ENCODE data around the gene SLC9A2.

The SLC9A2 gene

DNA sequence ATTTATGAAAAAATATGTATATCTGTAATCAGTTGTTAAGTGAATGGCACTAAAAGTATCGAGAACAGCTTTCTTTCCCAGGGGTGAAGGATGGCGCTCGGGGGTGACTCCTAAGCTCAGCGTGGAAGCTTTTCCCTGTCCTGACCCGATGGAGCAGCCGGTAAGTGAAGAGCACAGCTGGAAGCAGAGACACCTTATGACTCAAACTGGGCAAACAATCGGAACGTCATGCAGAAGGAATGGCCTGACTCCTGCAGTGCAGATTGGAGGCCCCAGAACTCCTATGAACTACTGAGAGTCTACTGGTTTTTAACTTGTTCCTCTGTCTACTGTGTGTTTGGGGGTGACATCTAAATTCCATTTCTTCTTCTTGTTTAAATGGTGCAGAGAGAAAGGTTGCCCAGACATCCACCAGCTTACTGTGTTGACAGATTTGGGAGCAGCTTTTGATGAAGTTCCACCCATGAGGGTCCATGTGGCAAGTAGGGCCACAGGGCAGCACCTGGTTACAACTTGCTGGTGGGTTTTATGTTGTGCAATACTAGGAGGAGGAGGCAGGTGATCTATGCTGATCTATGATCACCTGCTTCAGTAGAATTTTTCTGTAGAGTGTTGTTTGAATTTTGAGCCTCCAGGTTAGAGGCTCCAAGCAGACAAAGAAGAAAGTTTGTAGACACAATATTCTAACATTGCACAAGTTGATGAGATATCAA, 89.7 kb downstream of the SLC9A2 start:
- DNase-seq (ENCODE audit: insufficient read length) (no peak), FAIRE-seq (no peak)
- TF ChIP-seq POLR2AphosphoS5 (IDR thresholded peaks at IDR 0.05; ENCODE audit: low read depth, low read length) = no peak
- no peak for TF ChIP-seq TAF1 (IDR thresholded peaks at IDR 0.05; ENCODE audit: borderline replicate concordance, low read depth, low read length)
- no peak for TF ChIP-seq POLR2A (IDR thresholded peaks at IDR 0.05; ENCODE audit: low read depth, low read length)

GRCh38 chr2:102717308-102718018, 98.1 kb downstream of the SLC9A2 start:
- DNase-seq (ENCODE audit: insufficient read length) (no peak), FAIRE-seq (no peak)
- TF ChIP-seq POLR2A (IDR thresholded peaks at IDR 0.05; ENCODE audit: low read depth, low read length) = no peak
- TF ChIP-seq POLR2AphosphoS5 (IDR thresholded peaks at IDR 0.05; ENCODE audit: low read depth, low read length) = no peak
- TF ChIP-seq TAF1 (IDR thresholded peaks at IDR 0.05; ENCODE audit: borderline replicate concordance, low read depth, low read length) = no peak

GRCh38 chr2:102718387-102719316, 99.3 kb downstream of the SLC9A2 start:
- no peak for TF ChIP-seq POLR2A (IDR thresholded peaks at IDR 0.05; ENCODE audit: low read depth, low read length)
- TF ChIP-seq TAF1 (IDR thresholded peaks at IDR 0.05; ENCODE audit: borderline replicate concordance, low read depth, low read length) = no peak
- TF ChIP-seq POLR2AphosphoS5 (IDR thresholded peaks at IDR 0.05; ENCODE audit: low read depth, low read length) = no peak
- no peak for DNase-seq (ENCODE audit: insufficient read length)
- no peak for FAIRE-seq

- DNase-seq (ENCODE audit: insufficient read length) (no peak), FAIRE-seq (no peak)
- TF ChIP-seq POLR2A (IDR thresholded peaks at IDR 0.05; ENCODE audit: low read depth, low read length) = no peak
- no peak for TF ChIP-seq POLR2AphosphoS5 (IDR thresholded peaks at IDR 0.05; ENCODE audit: low read depth, low read length)
- no peak for TF ChIP-seq TAF1 (IDR thresholded peaks at IDR 0.05; ENCODE audit: borderline replicate concordance, low read depth, low read length)
Measured at GRCh38 chr2:102724016-102724490, 104.7 kb downstream of the SLC9A2 start.

DNA sequence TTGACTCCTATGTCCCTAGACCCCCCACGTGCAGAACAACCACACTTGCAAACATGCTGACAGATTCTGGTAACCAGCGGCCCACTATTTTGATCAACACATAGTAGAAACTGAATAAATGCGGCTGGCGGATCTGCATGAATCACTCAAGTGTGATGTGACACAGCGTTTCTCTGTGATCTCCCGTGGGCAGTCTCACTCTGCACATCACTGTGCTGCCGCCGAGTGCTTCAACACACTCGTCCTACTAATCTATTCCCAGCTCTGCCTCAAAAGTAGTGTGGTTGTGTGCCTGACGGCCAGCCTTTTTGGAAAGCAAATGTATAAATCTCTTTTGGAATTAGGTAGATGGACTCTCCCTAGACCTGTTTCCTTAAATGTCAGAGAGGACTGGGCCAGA, 105.2 kb downstream of the SLC9A2 start:
- no peak for TF ChIP-seq TAF1 (IDR thresholded peaks at IDR 0.05; ENCODE audit: borderline replicate concordance, low read depth, low read length)
- no peak for TF ChIP-seq POLR2A (IDR thresholded peaks at IDR 0.05; ENCODE audit: low read depth, low read length)
- no peak for TF ChIP-seq POLR2AphosphoS5 (IDR thresholded peaks at IDR 0.05; ENCODE audit: low read depth, low read length)
- FAIRE-seq (no peak), DNase-seq (ENCODE audit: insufficient read length) (no peak)

GRCh38 chr2:102726128-102727087, 107.1 kb downstream of the SLC9A2 start:
- DNase-seq (ENCODE audit: insufficient read length) = no peak
- no peak for FAIRE-seq
- no peak for TF ChIP-seq POLR2AphosphoS5 (IDR thresholded peaks at IDR 0.05; ENCODE audit: low read depth, low read length)
- TF ChIP-seq POLR2A (IDR thresholded peaks at IDR 0.05; ENCODE audit: low read depth, low read length) = no peak
- TF ChIP-seq TAF1 (IDR thresholded peaks at IDR 0.05; ENCODE audit: borderline replicate concordance, low read depth, low read length) = no peak

DNA sequence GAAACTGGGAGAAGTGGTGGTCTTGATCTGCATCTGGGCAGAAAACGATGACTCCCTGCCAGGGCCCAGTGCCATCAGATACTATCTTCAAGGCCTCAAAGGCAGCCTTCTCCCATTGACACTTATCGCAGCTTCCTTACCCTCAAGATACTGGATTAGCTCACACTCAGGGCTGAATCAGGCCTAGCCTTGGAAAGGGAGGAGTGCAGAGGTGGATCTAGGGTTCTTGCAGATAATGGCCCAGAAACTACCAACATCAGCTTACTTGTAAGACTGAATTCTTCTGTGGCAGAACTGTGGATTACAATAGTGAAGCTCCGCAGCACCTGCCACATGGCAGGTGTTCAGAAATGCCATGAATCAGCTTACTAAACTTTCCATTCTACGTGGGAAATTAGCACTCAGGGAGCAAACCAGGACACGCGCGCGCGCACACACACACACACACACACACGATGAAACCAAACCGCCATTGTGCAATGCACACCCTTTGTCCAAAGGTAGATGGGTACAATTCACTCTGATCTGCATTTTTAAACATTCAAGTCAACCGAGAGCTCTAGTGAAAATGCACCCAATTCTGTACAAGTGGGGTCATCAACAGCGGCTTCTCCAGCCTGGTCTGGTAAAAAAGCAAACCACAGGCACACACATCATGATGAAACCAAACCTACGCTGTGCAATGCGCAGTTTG, 116.2 kb downstream of the SLC9A2 start:
- FAIRE-seq (peak; percentile 24), DNase-seq (ENCODE audit: insufficient read length) (no peak)
- no peak for TF ChIP-seq TAF1 (IDR thresholded peaks at IDR 0.05; ENCODE audit: borderline replicate concordance, low read depth, low read length)
- TF ChIP-seq POLR2A (IDR thresholded peaks at IDR 0.05; ENCODE audit: low read depth, low read length) = no peak
- no peak for TF ChIP-seq POLR2AphosphoS5 (IDR thresholded peaks at IDR 0.05; ENCODE audit: low read depth, low read length)

GRCh38 chr2:102736110-102736409, 116.7 kb downstream of the SLC9A2 start:
- no peak for TF ChIP-seq TAF1 (IDR thresholded peaks at IDR 0.05; ENCODE audit: borderline replicate concordance, low read depth, low read length)
- no peak for TF ChIP-seq POLR2AphosphoS5 (IDR thresholded peaks at IDR 0.05; ENCODE audit: low read depth, low read length)
- no peak for TF ChIP-seq POLR2A (IDR thresholded peaks at IDR 0.05; ENCODE audit: low read depth, low read length)
- no peak for FAIRE-seq
- no peak for DNase-seq (ENCODE audit: insufficient read length)

- TF ChIP-seq POLR2A (IDR thresholded peaks at IDR 0.05; ENCODE audit: low read depth, low read length) = peak; percentile 85
- TF ChIP-seq TAF1 (IDR thresholded peaks at IDR 0.05; ENCODE audit: borderline replicate concordance, low read depth, low read length) = no peak
- TF ChIP-seq POLR2AphosphoS5 (IDR thresholded peaks at IDR 0.05; ENCODE audit: low read depth, low read length) = peak; percentile 71
- FAIRE-seq = peak; percentile 88
- peak; percentile 84 for DNase-seq (ENCODE audit: insufficient read length)
Measured at GRCh38 chr2:102736410-102737409, 117.4 kb downstream of the SLC9A2 start.

All from GM12892 (cell line).